RKO (cell line): Measurements from ENCODE around the gene SCAMP5.

Source experiments
- DNase-seq: peaks from one replicate; pipeline ENCODE4 v3.0.0-alpha.2; 2016; ENCODE audit warnings: low spot score

Gene SCAMP5

GRCh38 chr15:74977599-74977998 is 17.8 kb upstream of the SCAMP5 start:
- DNase-seq: peak; percentile 61

DNA sequence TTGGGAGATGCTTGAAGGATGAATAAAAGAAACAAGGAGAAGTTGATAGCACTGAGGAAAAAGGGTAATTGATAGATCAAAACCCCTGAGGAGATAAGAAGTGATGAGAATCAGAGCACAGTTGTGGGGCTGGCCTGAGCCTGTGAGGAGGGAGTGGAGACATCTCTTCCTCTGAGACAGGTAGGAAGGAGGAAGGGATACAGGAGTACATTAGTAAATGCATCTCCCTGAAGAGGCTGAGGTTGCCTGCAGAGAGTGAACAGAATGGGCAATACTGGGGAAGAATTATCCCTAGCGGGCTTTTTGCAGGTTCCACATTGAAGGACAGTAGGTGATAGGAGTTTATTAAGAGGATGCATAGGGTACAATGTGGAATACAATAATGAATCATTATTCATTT is 17.3 kb upstream of the SCAMP5 start:
- DNase-seq: no peak

GRCh38 chr15:74978503-74978902 is 16.9 kb upstream of the SCAMP5 start:
- DNase-seq: peak; percentile 53

DNA sequence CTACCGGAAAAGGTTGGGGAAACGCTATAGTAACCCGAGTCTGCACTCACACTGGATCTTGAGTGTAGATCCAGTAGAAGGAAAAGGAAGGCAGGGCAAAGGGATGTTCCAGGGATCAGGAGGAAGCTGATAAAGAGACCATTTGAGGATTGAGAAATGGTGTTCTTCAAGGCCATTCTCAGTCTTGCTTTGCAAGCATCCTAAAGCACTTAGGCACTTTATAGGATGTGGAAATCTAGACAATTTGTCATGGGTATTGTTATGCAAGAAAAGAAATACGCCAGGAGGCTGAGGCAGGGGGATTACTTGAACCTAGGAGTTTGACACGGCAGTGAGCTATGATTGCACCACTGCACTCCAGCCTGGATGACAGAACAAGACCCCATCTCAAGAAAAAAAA is 13.2 kb upstream of the SCAMP5 start:
- DNase-seq: no peak

- peak; percentile 85 for DNase-seq
These were observed 11.6 kb upstream of the SCAMP5 start for GRCh38 chr15:74983725-74984231.

GRCh38 chr15:74988007-74988800 is 7.2 kb upstream of the SCAMP5 start:
- DNase-seq: peak; percentile 68

GRCh38 chr15:74989527-74989926 is 5.8 kb upstream of the SCAMP5 start:
- DNase-seq: no peak

GRCh38 chr15:74992619-74993018 is 2.7 kb upstream of the SCAMP5 start:
- DNase-seq: no peak

DNA sequence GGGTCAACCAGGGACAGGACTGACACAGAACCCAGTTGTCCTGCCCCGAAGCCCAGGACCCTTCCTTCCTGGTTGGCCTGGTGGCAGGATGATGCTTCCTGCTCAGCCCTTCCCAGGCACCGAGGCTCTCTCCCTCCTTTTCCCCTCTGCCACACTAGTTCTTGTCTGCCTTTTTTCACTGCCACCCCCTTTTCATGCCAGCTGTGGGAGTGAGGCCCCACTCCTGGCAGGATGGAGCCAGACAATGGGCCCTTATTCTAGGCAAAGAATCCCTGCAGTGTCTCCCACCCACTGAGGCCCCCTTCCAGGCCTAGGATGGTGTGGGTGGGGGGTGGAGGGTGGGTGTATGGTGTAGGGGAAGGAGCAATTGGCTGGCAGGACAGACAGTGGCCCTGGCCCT is 1.1 kb upstream of the SCAMP5 start:
- DNase-seq: no peak

DNA sequence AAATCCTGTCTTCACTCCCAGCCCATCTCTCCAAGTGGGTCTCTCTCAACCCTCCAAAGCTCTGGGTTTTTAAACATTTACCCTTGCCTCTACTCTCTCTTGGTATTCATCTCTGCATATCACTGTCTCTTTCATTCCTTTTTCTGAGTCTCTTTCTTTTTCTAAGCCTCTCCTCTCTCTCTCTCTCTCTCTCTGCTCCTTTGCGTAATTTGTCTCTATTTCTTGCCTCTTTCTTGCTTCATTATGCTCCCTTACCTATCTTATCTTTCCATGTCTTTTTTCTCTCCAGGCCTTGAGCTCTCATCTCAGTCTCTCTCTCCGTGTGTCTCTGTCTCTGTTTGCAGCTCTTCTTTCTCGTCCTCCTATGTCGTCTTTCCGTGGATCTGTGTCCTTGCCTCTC is 678 bp upstream of the SCAMP5 start:
- no peak for DNase-seq

GRCh38 chr15:74995779-74996765 is 709 bp downstream of the SCAMP5 start:
- DNase-seq: peak; percentile 37

DNA sequence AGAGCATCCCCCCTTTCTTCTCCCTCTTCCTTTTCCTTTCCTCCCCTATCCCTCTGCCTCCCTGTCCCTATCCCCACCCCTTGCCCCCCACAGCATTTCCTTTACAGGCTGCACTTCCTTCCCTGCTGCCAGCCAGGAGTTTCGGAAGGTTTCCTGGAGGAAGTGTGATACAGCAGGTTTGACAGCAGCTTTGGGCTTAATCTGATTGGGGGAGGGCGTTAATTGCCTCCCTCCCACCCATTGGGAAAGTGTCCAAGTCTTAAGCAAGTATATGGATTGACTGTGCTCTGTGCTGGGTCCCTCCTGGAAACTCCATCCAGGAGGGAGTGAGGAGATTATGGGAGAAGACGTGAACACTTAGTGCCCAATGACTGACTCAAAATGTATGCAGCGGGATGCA is 1.8 kb downstream of the SCAMP5 start:
- DNase-seq: no peak

GRCh38 chr15:74997543-74997942 is 2.2 kb downstream of the SCAMP5 start:
- DNase-seq: no peak

- DNase-seq: no peak
These were observed 5.9 kb downstream of the SCAMP5 start for GRCh38 chr15:75001310-75001709.

GRCh38 chr15:75002398-75002797 is 7.0 kb downstream of the SCAMP5 start:
- no peak for DNase-seq

DNA sequence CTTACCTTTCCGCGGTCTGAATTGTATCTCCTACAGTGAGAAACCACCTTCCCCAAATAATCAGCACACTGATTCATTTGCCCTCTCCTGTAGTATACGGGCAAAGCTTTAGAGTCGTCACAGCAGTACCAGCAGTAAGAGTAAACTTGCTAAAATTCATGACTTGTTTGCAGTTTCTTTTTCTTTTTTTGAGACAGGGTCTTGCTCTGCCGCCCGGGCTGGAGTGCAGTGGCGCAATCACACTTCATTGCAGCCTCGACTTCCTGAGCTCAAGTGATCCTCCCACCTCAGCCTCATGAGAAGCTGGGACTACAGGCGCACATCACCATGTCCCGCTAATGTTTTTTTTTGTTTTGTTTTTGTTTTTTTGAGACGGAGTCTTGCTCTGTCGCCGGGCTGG is 11.9 kb downstream of the SCAMP5 start:
- DNase-seq: no peak

DNA sequence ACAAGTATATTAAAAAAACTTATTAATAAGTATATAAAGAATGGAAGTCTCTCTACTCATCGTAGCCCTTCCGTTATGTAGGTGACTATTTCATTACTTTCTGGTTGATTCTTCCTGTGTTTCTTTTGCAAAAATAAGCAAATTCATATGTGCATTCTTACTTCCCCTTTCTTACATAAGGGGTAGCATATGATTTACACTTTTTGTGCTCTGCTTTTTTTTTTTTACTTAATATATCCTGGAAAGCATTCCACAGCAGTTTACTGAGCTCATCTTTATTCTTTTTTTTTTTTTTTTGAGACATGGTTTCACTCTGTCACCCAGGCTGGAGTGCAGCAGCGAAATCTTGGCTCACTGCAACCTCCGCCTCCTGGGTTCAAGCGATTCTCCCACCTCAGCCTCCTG is 12.9 kb downstream of the SCAMP5 start:
- no peak for DNase-seq

GRCh38 chr15:75008629-75009326 is 13.4 kb downstream of the SCAMP5 start:
- DNase-seq: peak; percentile 26

GRCh38 chr15:75016431-75016830 is 21.1 kb downstream of the SCAMP5 start:
- no peak for DNase-seq

DNA sequence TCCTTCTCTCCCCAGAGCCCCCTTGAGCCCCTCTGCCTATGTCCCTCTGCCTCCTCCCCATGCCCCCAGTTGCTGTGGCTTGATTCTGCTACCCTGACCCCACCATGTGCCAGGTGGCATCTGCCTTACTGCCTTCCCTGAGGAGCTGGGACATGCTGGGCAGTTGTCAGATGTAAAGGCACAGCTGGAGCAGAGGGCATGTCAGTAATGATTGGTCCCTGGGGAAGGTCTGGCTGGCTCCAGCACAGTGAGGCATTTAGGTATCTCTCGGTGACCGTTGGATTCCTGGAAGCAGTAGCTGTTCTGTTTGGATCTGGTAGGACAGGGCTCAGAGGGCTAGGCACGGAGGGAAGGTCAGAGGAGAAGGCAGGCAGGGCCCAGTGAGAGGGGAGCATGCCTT is 24.6 kb downstream of the SCAMP5 start:
- DNase-seq: no peak

DNA sequence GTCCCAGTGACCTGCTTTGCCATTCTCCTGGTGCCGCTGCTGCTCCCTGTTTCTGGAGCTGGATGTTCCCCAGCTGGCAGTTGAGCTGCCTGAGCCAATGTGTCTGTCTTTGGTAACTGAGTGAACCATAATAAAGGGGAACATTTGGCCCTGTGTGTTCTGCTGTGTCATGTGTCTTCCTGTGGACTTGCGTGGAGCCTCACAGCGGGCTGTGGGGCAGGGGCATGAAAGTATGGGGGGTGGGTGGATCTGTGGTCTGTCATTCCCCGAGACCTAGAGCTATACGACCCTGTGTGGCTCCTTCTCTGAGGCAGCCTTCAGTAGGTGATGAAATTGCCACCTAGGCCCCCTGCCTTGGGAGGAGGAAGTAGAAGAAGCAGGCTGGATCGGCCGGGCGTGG is 26.0 kb downstream of the SCAMP5 start:
- DNase-seq: no peak

- peak; percentile 13 for DNase-seq
These were observed 27.4 kb downstream of the SCAMP5 start for GRCh38 chr15:75022783-75023180.
